ENCODE results near the gene CITED4.

GRCh38 chr1:40895601-40896000, 33.4 kb upstream of the CITED4 start:
- TF ChIP-seq EZH2 (IDR thresholded peaks at IDR 0.05; ENCODE audit: borderline replicate concordance, insufficient read depth, low read length, poor library complexity, severe bottlenecking) = no peak
- TF ChIP-seq CTCF (IDR thresholded peaks at IDR 0.05; ENCODE audit: poor library complexity, severe bottlenecking) = no peak
- no peak for TF ChIP-seq EP300 (conservative IDR thresholded peaks at IDR 0.05; ENCODE audit: poor library complexity, severe bottlenecking)
- no peak for TF ChIP-seq TAF1 (IDR thresholded peaks at IDR 0.05; ENCODE audit: low read depth)
- TF ChIP-seq POLR2AphosphoS5 (IDR thresholded peaks at IDR 0.05) = no peak
- no peak for TF ChIP-seq RAD21 (conservative IDR thresholded peaks at IDR 0.05)
- TF ChIP-seq MXI1 (conservative IDR thresholded peaks at IDR 0.05; ENCODE audit: poor library complexity, severe bottlenecking) = no peak
- TF ChIP-seq, protein P1, sequence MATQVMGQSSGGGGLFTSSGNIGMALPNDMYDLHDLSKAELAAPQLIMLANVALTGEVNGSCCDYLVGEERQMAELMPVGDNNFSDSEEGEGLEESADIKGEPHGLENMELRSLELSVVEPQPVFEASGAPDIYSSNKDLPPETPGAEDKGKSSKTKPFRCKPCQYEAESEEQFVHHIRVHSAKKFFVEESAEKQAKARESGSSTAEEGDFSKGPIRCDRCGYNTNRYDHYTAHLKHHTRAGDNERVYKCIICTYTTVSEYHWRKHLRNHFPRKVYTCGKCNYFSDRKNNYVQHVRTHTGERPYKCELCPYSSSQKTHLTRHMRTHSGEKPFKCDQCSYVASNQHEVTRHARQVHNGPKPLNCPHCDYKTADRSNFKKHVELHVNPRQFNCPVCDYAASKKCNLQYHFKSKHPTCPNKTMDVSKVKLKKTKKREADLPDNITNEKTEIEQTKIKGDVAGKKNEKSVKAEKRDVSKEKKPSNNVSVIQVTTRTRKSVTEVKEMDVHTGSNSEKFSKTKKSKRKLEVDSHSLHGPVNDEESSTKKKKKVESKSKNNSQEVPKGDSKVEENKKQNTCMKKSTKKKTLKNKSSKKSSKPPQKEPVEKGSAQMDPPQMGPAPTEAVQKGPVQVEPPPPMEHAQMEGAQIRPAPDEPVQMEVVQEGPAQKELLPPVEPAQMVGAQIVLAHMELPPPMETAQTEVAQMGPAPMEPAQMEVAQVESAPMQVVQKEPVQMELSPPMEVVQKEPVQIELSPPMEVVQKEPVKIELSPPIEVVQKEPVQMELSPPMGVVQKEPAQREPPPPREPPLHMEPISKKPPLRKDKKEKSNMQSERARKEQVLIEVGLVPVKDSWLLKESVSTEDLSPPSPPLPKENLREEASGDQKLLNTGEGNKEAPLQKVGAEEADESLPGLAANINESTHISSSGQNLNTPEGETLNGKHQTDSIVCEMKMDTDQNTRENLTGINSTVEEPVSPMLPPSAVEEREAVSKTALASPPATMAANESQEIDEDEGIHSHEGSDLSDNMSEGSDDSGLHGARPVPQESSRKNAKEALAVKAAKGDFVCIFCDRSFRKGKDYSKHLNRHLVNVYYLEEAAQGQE (IDR thresholded peaks at IDR 0.05; ENCODE audit: borderline replicate concordance) = no peak
- no peak for TF ChIP-seq SMC3 (conservative IDR thresholded peaks at IDR 0.05; ENCODE audit: poor library complexity)
